HPDE6-E6E7 (cell line): ENCODE data around the gene C1S.
"Not testable (repeated sequence)": the region's sequence is repeated elsewhere in the genome, so short reads cannot be mapped to it uniquely, and the experiment has no call there.

Experiments
- DNase-seq: peaks from one replicate; pipeline ENCODE4 v3.0.0; 2011; ENCODE audit warnings: missing footprints; ENCODE audit errors: extremely low spot score

Gene C1S

DNA sequence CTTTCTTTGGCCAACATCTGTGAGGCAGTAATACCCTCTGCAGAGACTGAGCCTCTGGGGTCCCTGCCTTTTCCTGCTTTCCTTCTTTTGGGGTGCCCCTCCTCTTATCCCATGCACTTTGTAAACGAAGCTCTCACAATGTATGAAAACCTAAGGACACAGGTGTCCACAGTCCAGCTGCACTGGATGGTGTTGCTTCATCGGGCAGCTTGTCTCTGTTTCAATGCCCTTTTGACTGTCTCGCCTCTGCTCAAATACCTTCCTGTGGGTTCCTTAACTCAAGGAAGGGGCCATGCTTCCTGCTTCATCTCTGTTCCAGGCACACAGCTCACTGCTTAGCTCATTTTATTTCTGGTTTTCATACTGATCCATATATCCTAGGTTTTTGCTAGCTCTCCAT, 42.1 kb downstream of the C1S start:
- DNase-seq, result no peak

DNA sequence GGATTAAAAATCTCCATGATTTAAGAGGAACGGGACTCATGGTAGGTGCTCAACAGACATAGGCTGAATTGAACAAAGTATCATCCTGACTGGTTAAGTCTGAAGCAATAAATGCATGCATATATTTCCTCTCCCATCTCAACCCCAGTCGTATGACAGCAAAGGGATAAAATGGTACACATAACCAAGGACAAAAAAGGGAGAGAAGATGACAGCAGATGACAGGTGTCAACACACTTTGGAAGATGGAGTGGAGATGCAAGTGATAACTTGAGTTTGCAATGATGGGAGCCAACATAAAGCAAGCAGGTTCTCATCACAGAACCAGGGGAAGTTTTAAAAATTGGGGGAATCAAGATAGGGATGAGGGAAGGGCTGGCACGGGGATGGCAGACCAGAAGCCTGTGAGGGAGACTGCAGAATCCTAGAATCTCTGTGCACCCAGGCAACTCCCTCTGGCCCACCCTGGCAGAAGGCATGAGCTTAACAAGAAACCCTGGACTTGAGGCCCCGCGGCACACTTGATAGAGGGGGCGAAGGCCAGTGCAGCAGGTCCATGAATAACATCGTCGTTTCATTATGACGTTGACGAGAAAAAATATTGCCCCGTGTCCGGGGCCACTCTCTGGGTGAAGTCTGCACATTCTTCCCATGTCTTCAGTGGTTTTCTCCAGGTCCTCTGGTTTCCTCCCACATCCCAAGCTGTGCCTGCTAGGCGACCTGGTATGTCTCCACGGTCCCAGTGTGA, 43.5 kb downstream of the C1S start:
- DNase-seq, result no peak

DNA sequence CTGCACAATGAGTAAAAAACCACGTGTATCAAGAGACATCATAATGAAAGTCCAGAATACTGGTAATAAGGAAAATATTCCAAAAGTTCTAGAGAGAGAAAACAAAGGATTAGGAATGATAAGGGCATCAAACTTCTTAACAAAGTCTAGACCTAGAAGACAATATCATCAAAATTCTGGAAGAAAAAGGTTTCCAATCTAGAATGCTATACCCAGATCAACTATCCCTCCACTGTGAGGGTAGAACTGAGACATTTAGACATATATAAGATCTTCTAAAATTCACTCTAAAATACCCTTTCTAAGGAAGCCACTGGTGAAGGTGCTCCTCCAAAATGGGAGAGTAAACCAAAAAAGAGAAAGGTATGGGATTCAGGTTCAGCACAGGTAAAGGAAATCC, 45.6 kb downstream of the C1S start:
- DNase-seq, result no peak

DNA sequence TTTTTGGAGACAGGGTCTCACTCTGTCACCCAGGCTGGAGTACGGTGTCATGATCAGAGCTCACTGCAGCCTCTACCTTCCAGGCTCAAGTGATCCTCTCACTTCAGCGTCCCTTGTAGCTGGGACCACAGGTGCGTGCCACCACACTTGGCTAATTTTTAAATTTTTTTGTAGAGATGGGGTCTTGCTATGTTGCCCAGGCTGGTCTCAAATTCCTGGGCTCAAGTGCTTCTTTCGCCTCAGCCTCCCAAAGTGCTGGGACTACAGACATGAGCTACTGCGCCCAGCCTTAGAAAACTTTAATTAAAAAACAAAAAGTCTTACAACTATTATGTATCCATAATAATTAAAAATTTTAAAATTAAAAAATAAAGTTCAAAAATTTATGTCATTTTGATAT, 46.7 kb downstream of the C1S start:
- not testable (repeated sequence) for DNase-seq

DNA sequence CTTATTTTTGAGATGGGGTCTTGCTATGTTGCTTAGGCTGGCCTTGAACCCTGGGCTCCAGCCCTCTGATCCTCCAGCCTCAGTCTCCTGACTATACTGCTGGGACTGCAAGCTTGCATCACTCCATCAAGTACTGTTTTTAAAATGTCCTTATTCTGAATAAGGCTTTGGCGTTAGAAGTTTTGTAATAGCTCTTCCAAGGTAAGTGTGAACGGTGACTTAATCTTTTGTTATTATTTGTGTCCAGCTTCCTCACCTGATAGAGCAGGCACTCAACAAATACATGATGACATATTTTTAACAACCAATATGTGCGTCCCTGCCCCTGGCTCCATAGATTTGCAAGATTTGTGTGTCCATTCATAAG, 47.1 kb downstream of the C1S start:
- no peak for DNase-seq

- DNase-seq, result peak; percentile 86
Measured at GRCh38 chr12:7108003-7108795, 47.7 kb downstream of the C1S start.

DNA sequence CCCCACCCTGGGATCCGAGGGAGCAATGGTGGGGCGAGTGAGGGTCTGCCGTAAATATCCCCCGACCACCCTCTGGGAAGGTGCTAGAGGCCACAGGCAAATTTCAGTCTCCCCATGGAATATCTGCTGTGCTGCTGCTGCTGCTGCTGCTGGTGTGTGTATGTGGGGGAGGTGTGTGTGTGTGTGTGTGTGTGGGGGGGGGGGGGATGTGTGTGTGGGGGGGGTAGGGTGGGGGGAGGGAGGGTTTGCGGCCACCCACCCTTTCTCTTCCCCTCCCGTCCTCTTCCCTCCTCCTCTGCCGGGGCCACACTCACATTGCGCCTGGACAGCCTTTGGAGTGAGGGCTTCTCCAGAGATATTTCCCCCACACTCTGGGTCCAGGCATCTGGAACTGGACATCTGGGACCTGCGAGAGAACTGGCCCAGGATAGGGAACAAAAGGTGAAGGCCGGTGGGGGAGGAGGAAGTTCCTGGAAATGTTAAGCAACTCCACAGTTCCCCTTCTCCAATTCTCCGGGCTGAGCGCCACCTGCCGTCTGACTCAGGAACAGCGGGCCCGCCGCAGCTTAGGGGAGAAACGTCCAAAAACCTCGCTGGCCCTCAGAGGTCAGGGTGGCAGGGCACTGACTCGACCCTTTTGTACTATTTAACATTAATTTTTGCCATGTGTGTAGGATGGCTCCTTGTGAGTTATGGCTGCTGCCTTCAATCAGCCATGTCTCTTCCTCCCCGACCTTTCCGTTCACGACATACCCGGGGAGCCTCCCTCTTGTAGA, 48.5 kb downstream of the C1S start, which contains the start of gene C1RL:
Gene C1RL (minus strand): TSS at position 419 of the 776 bp plus-strand sequence. CDS start 34 bp downstream, at position 385.
- peak; percentile 66 for DNase-seq

- no peak for DNase-seq
Measured at GRCh38 chr12:7109572-7109920, 49.0 kb downstream of the C1S start.

DNA sequence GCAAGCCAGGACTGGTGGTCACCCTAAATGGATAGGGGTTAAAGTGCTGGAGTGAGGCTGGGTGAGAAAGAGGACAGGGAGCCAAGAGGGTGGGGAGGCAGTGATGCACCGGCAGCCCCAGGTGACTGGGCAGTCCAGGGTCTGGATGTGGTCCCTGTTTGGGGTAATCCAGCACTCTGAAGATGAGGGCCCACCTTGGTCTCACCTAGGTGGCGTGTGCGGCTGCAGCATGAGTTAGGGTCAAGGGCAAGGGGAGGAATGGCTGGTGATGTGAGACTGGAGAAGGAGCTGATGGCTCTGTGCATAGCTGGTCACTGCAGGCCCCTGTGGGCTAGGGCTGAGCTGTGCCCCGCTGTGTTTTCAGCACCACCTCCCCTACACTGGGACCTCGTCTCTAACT, 50.1 kb downstream of the C1S start:
- no peak for DNase-seq

- DNase-seq, result no peak
Measured at GRCh38 chr12:7112041-7112440, 51.5 kb downstream of the C1S start.

GRCh38 chr12:7113389-7113871, 52.9 kb downstream of the C1S start:
- DNase-seq, result peak; percentile 47

DNA sequence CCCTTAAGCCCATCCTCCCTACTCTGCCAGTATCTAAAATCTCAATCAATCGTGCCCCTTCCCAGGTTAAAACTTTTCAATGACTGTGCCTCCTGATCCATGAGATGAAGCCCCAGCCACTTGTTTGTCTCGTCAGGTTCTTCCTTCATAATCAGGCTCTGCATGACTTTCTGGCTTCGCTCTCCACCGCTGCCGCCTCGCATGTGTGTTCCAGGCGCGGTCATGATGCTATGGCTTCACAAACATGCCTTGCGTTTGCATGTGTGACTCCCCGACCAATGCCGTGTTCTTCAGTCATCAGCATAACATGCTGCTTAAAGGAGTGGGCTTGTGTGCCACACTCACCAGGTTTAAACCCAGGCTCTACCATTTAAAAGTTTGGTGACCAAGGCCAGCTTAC, 53.5 kb downstream of the C1S start:
- no peak for DNase-seq

GRCh38 chr12:7114851-7115250, 54.3 kb downstream of the C1S start:
- DNase-seq, result no peak

- DNase-seq, result no peak
Measured at GRCh38 chr12:7116196-7116595, 55.7 kb downstream of the C1S start.

- no peak for DNase-seq
Measured at GRCh38 chr12:7116916-7117315, 56.4 kb downstream of the C1S start.

DNA sequence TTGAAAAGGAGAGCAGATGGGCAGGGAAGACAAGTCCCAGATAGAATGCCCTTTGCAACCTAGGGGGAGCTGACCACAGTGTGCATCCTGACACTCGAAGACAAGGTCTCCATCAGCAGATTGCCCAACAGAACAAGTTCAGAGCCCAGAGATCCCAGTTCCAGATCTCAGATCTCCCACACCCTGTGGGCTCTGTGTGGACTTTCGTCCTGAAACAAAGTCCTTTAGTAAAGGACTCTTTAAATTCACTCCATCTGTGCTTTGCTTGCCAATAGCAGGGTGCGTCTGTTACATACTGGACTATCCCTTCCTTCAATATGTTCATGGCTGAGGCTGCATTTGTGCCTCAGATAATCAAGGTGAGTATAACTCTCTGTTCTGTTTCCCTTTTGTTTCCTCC, 57.2 kb downstream of the C1S start:
- no peak for DNase-seq

GRCh38 chr12:7118881-7119280, 58.4 kb downstream of the C1S start:
- no peak for DNase-seq

DNA sequence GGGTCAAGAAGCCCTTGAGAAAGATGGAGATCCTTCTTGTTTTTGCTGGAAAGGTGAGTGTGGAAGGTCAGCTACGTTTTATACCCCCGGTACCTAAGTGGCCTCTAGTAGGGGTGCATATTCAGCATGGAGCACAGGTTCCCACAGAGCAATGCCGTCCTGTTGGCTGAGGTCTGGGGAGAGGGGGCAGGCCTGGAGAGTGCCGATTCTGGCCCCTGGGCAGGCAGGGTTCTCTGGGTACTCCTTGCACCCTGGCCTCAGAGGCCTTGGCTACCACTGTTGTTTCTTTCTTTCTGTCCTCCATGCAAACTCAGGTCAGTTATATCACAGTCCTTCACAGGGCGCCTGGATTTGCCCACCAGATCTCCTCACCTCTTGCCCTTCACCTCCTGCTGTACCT, 59.6 kb downstream of the C1S start:
- DNase-seq, result no peak
